Gastroesophageal sphincter (tissue), 3 donors: Measurements from ENCODE around the gene PPRC1.

ENCODE experiments used
- CTCF ChIP-seq, 4 experiments: fragments of 200-600 bp in 2 of 4; fragments of 450-650 bp in 2 of 4; sonication (generic) in 1 of 4; IDR thresholded peaks; one replicate each; pipeline ENCODE4 v1.5.1; 2017 to 2019; ENCODE audit warnings: antibody characterized with exemption in 4 of 4, mild to moderate bottlenecking in 2 of 4, moderate library complexity in 2 of 4
- EP300 ChIP-seq: sonication (generic); formaldehyde crosslinking; IDR thresholded peaks from one replicate; pipeline ENCODE4 v1.6.1; 2017; ENCODE audit warnings: antibody characterized with exemption, mild to moderate bottlenecking
- POLR2A ChIP-seq, 2 donors: fragments of 450-650 bp; IDR thresholded peaks; one replicate each; pipeline ENCODE4 v1.6.1; 2017; ENCODE audit warnings: antibody characterized with exemption in 2 of 2, mild to moderate bottlenecking in 2 of 2, moderate library complexity in 1 of 2
- POLR2AphosphoS5 ChIP-seq: sonication (generic); formaldehyde crosslinking; IDR thresholded peaks from one replicate; pipeline ENCODE4 v1.6.1; 2017; ENCODE audit warnings: antibody characterized with exemption

- TF ChIP-seq CTCF (IDR thresholded peaks at IDR 0.05) (peak in 3 of 4 experiments; percentile 37 to 52 (median 47)), POLR2A (IDR thresholded peaks at IDR 0.05) (no peak), POLR2AphosphoS5 (peak; percentile 74), EP300 (no peak)
These were observed 11.0 kb upstream of the PPRC1 start for GRCh38 chr10:102121739-102122372.
